ENCODE results near the gene CPT1A.
A peak's percentile ranks its signal among the peaks of the same experiment; 100 is the strongest.

CPT1A gene

GRCh38 chr11:68749229-68750123 is 92.2 kb downstream of the CPT1A start:
- Mint-ChIP-seq H3K36me3 (no peaks in the 10 kb centered on the region), H3K9me3 (no peaks in the 10 kb centered on the region), H3K27ac (peak overlapping the region; percentile 41), H3K4me3 (peak overlapping the region; percentile 60), H3K4me1 (peaks cover 11% of the 10 kb centered on the region)
- no peak for ATAC-seq
- no peak for DNase-seq (ENCODE audit: low spot score in 2 of 2)

- ATAC-seq (no peak), DNase-seq (ENCODE audit: low spot score in 2 of 2) (no peak)
- Mint-ChIP-seq H3K4me3 (no peak overlapping the region), H3K36me3 (no peaks in the 10 kb centered on the region), H3K27ac (no peak overlapping the region), H3K4me1 (peaks cover 11% of the 10 kb centered on the region), H3K9me3 (no peaks in the 10 kb centered on the region)
Observed at GRCh38 chr11:68748061-68748460, 93.7 kb downstream of the CPT1A start.

GRCh38 chr11:68743539-68743938 is 98.2 kb downstream of the CPT1A start:
- Mint-ChIP-seq H3K4me3 (no peak overlapping the region), H3K27ac (peak overlapping the region; percentile 27), H3K4me1 (peaks cover 4% of the 10 kb centered on the region), H3K36me3 (no peaks in the 10 kb centered on the region), H3K9me3 (no peaks in the 10 kb centered on the region)
- ATAC-seq (no peak), DNase-seq (ENCODE audit: low spot score in 2 of 2) (no peak)

- Mint-ChIP-seq H3K27ac (no peak overlapping the region), H3K9me3 (no peaks in the 10 kb centered on the region), H3K36me3 (no peaks in the 10 kb centered on the region), H3K4me1 (peaks cover 4% of the 10 kb centered on the region), H3K4me3 (no peak overlapping the region)
- DNase-seq (ENCODE audit: low spot score in 2 of 2) (no peak), ATAC-seq (no peak)
Observed at GRCh38 chr11:68741463-68741862, 100.3 kb downstream of the CPT1A start.

GRCh38 chr11:68735646-68736045 is 106.1 kb downstream of the CPT1A start:
- no peaks in the 10 kb centered on the region for H3K4me1 Mint-ChIP-seq
- H3K36me3 Mint-ChIP-seq = no peaks in the 10 kb centered on the region
- no peaks in the 10 kb centered on the region for H3K9me3 Mint-ChIP-seq
- H3K4me3 Mint-ChIP-seq = no peak overlapping the region
- ATAC-seq (no peak), DNase-seq (ENCODE audit: low spot score in 2 of 2) (no peak)
- no peak overlapping the region for H3K27ac Mint-ChIP-seq

- no peaks in the 10 kb centered on the region for H3K36me3 Mint-ChIP-seq
- ATAC-seq (peak; percentile 28), DNase-seq (ENCODE audit: low spot score in 2 of 2) (no peak)
- H3K4me3 Mint-ChIP-seq = no peak overlapping the region
- H3K9me3 Mint-ChIP-seq = no peaks in the 10 kb centered on the region
- no peak overlapping the region for H3K27ac Mint-ChIP-seq
- no peaks in the 10 kb centered on the region for H3K4me1 Mint-ChIP-seq
Observed at GRCh38 chr11:68735125-68735524, 106.6 kb downstream of the CPT1A start.

- ATAC-seq (no peak), DNase-seq (ENCODE audit: low spot score in 2 of 2) (no peak)
- H3K4me1 Mint-ChIP-seq = no peaks in the 10 kb centered on the region
- no peak overlapping the region for H3K4me3 Mint-ChIP-seq
- H3K36me3 Mint-ChIP-seq = no peaks in the 10 kb centered on the region
- no peak overlapping the region for H3K27ac Mint-ChIP-seq
- no peaks in the 10 kb centered on the region for H3K9me3 Mint-ChIP-seq
Observed at GRCh38 chr11:68734111-68734510, 107.6 kb downstream of the CPT1A start.

- DNase-seq (ENCODE audit: low spot score in 2 of 2) (no peak), ATAC-seq (no peak)
- Mint-ChIP-seq H3K36me3 (no peaks in the 10 kb centered on the region), H3K4me1 (no peaks in the 10 kb centered on the region), H3K9me3 (no peaks in the 10 kb centered on the region), H3K27ac (no peak overlapping the region), H3K4me3 (no peak overlapping the region)
Observed at GRCh38 chr11:68727783-68728182, 113.9 kb downstream of the CPT1A start.

GRCh38 chr11:68724293-68724692 is 117.4 kb downstream of the CPT1A start:
- Mint-ChIP-seq H3K9me3 (peaks cover 8% of the 10 kb centered on the region), H3K36me3 (no peaks in the 10 kb centered on the region), H3K27ac (no peak overlapping the region), H3K4me3 (no peak overlapping the region), H3K4me1 (no peaks in the 10 kb centered on the region)
- DNase-seq (ENCODE audit: low spot score in 2 of 2) (no peak), ATAC-seq (no peak)

GRCh38 chr11:68722143-68722542 is 119.6 kb downstream of the CPT1A start:
- DNase-seq (ENCODE audit: low spot score in 2 of 2) = no peak
- Mint-ChIP-seq H3K9me3 (peaks cover 8% of the 10 kb centered on the region), H3K27ac (no peak overlapping the region), H3K4me1 (no peaks in the 10 kb centered on the region), H3K36me3 (no peaks in the 10 kb centered on the region), H3K4me3 (no peak overlapping the region)
- no peak for ATAC-seq

- no peak for ATAC-seq
- no peaks in the 10 kb centered on the region for H3K36me3 Mint-ChIP-seq
- no peak for DNase-seq (ENCODE audit: low spot score in 2 of 2)
- H3K27ac Mint-ChIP-seq = no peak overlapping the region
- no peak overlapping the region for H3K4me3 Mint-ChIP-seq
- H3K4me1 Mint-ChIP-seq = no peaks in the 10 kb centered on the region
- H3K9me3 Mint-ChIP-seq = peaks cover 8% of the 10 kb centered on the region
Observed at GRCh38 chr11:68721075-68721474, 120.6 kb downstream of the CPT1A start.

- ATAC-seq (no peak), DNase-seq (ENCODE audit: low spot score in 2 of 2) (no peak)
- Mint-ChIP-seq H3K27ac (no peak overlapping the region), H3K4me3 (no peak overlapping the region), H3K4me1 (no peaks in the 10 kb centered on the region), H3K36me3 (no peaks in the 10 kb centered on the region), H3K9me3 (peaks cover 8% of the 10 kb centered on the region)
Observed at GRCh38 chr11:68715456-68716122, 126.1 kb downstream of the CPT1A start.

- no peak overlapping the region for H3K27ac Mint-ChIP-seq
- no peaks in the 10 kb centered on the region for H3K36me3 Mint-ChIP-seq
- H3K4me1 Mint-ChIP-seq = no peaks in the 10 kb centered on the region
- no peaks in the 10 kb centered on the region for H3K9me3 Mint-ChIP-seq
- DNase-seq (ENCODE audit: low spot score in 2 of 2) = no peak
- H3K4me3 Mint-ChIP-seq = no peak overlapping the region
- no peak for ATAC-seq
Observed at GRCh38 chr11:68714060-68714856, 127.5 kb downstream of the CPT1A start.

GRCh38 chr11:68711114-68711513 is 130.6 kb downstream of the CPT1A start:
- DNase-seq (ENCODE audit: low spot score in 2 of 2) (no peak), ATAC-seq (no peak)
- no peaks in the 10 kb centered on the region for H3K36me3 Mint-ChIP-seq
- H3K27ac Mint-ChIP-seq = no peak overlapping the region
- no peaks in the 10 kb centered on the region for H3K9me3 Mint-ChIP-seq
- no peaks in the 10 kb centered on the region for H3K4me1 Mint-ChIP-seq
- H3K4me3 Mint-ChIP-seq = no peak overlapping the region

- H3K36me3 Mint-ChIP-seq = no peaks in the 10 kb centered on the region
- no peak overlapping the region for H3K27ac Mint-ChIP-seq
- no peak for ATAC-seq
- no peak overlapping the region for H3K4me3 Mint-ChIP-seq
- no peaks in the 10 kb centered on the region for H3K4me1 Mint-ChIP-seq
- H3K9me3 Mint-ChIP-seq = no peaks in the 10 kb centered on the region
- no peak for DNase-seq (ENCODE audit: low spot score in 2 of 2)
Observed at GRCh38 chr11:68710409-68710808, 131.3 kb downstream of the CPT1A start.

Measured in stimulated activated effector memory CD8-positive, alpha-beta T cell treated with anti-CD3 and anti-CD28 coated beads, Interleukin-12 subunit alpha, Interleukin-12 subunit beta, amount 100 ng/mL, for 72 hours (primary cell).